BE2C (cell line): ENCODE data around the gene ADAM10.

ENCODE experiments used
- DNase-seq: peaks from one replicate; pipeline ENCODE4 v3.0.0-alpha.2; 2020
- H3K27me3 ChIP-seq: fragments of 250-450 bp; sonication (Bioruptor Pico); 2 replicates; pipeline ENCODE4 v1.5.1; 2020; ENCODE audit warnings: mild to moderate bottlenecking
- H3K36me3 ChIP-seq: fragments of 250-450 bp; sonication (Bioruptor Pico); 2 replicates; pipeline ENCODE4 v1.5.1; 2020; ENCODE audit warnings: mild to moderate bottlenecking
- H3K4me1 ChIP-seq: fragments of 250-450 bp; sonication (Bioruptor Pico); 2 replicates; pipeline ENCODE4 v1.5.1; 2020
- H3K4me3 ChIP-seq: 2 replicates; pipeline ENCODE4 v1.5.1; 2011; ENCODE audit warnings: low read depth, low read length
- H3K9me3 ChIP-seq: fragments of 250-450 bp; sonication (Bioruptor Pico); 2 replicates; pipeline ENCODE4 v1.5.1; 2020
- CTCF ChIP-seq: IDR thresholded peaks from 2 replicates; pipeline ENCODE4 v1.5.1; 2012; ENCODE audit warnings: mild to moderate bottlenecking, low read depth, low read length

Gene ADAM10

GRCh38 chr15:58546635-58547627 is 202.6 kb downstream of the ADAM10 start:
- peaks cover 9% of the 10 kb centered on the region for H3K4me1 ChIP-seq
- no peaks in the 10 kb centered on the region for H3K36me3 ChIP-seq
- no peak overlapping the region for H3K4me3 ChIP-seq
- no peak for DNase-seq
- no peaks in the 10 kb centered on the region for H3K9me3 ChIP-seq
- no peak for TF ChIP-seq CTCF
- no peaks in the 10 kb centered on the region for H3K27me3 ChIP-seq

- H3K9me3 ChIP-seq: no peaks in the 10 kb centered on the region
- no peaks in the 10 kb centered on the region for H3K36me3 ChIP-seq
- H3K27me3 ChIP-seq: no peaks in the 10 kb centered on the region
- no peak for DNase-seq
- no peak overlapping the region for H3K4me3 ChIP-seq
- peaks cover 4% of the 10 kb centered on the region; the same call in 1 of the 2 replicates for H3K4me1 ChIP-seq
- no peak for TF ChIP-seq CTCF
Observed at GRCh38 chr15:58546066-58546591, 203.4 kb downstream of the ADAM10 start.

GRCh38 chr15:58545307-58546065 is 204.0 kb downstream of the ADAM10 start:
- no peaks in the 10 kb centered on the region for H3K27me3 ChIP-seq
- H3K4me1 ChIP-seq: peaks cover 4% of the 10 kb centered on the region; the same call in 1 of the 2 replicates
- H3K4me3 ChIP-seq: no peak overlapping the region
- H3K9me3 ChIP-seq: no peaks in the 10 kb centered on the region
- DNase-seq: no peak
- no peaks in the 10 kb centered on the region for H3K36me3 ChIP-seq
- TF ChIP-seq CTCF: no peak

- no peak overlapping the region for H3K4me3 ChIP-seq
- no peak for TF ChIP-seq CTCF
- no peak for DNase-seq
- H3K4me1 ChIP-seq: peaks cover 4% of the 10 kb centered on the region; the same call in 1 of the 2 replicates
- no peaks in the 10 kb centered on the region for H3K36me3 ChIP-seq
- H3K27me3 ChIP-seq: no peaks in the 10 kb centered on the region
- no peaks in the 10 kb centered on the region for H3K9me3 ChIP-seq
Observed at GRCh38 chr15:58544756-58545155, 204.8 kb downstream of the ADAM10 start.

GRCh38 chr15:58543664-58544335 is 205.7 kb downstream of the ADAM10 start:
- H3K36me3 ChIP-seq: no peaks in the 10 kb centered on the region
- no peak for TF ChIP-seq CTCF
- peaks cover 4% of the 10 kb centered on the region; the same call in 1 of the 2 replicates for H3K4me1 ChIP-seq
- no peak for DNase-seq
- H3K4me3 ChIP-seq: no peak overlapping the region
- no peaks in the 10 kb centered on the region for H3K9me3 ChIP-seq
- H3K27me3 ChIP-seq: no peaks in the 10 kb centered on the region
